Transverse colon (tissue), 4 donors: ENCODE data around the gene SEL1L3.

Experiments used
- CTCF ChIP-seq, 5 experiments: fragments of 200-600 bp in 3 of 5; fragments of 450-650 bp in 2 of 5; sonication (generic) in 3 of 5; IDR thresholded peaks; 1 replicate in 2 of 5; 2 replicates in 3 of 5; pipeline ENCODE4 v1.5.1; 2016 to 2017; ENCODE audit warnings: antibody characterized with exemption in 5 of 5, inconsistent platforms in 3 of 5, mild to moderate bottlenecking in 2 of 5, moderate library complexity in 1 of 5
- EP300 ChIP-seq: sonication (generic); formaldehyde crosslinking; IDR thresholded peaks from one replicate; pipeline ENCODE4 v1.6.1; 2017; ENCODE audit warnings: antibody characterized with exemption, low read depth
- POLR2A ChIP-seq: fragments of 450-650 bp; IDR thresholded peaks from one replicate; pipeline ENCODE4 v1.6.1; 2016; ENCODE audit warnings: antibody characterized with exemption, mild to moderate bottlenecking, moderate library complexity
- POLR2AphosphoS5 ChIP-seq, 3 donors: sonication (generic); formaldehyde crosslinking; IDR thresholded peaks; one replicate each; pipeline ENCODE4 v1.6.1; 2016; ENCODE audit warnings: antibody characterized with exemption in 3 of 3

- TF ChIP-seq CTCF (IDR thresholded peaks at IDR 0.05) (no peak), POLR2A (no peak), EP300 (no peak), POLR2AphosphoS5 (IDR thresholded peaks at IDR 0.05) (no peak)
Observed at GRCh38 chr4:25817059-25817681, 45.6 kb downstream of the SEL1L3 start.
